GM21528 (cell line): Measurements from ENCODE around the gene CRISPLD2.

Source experiments
- ATAC-seq: cut with Tn5 transposase; IDR thresholded peaks from one replicate; pipeline ENCODE4 v1.9.1; 2021; ENCODE audit warnings: mild to moderate bottlenecking, moderate library complexity; ENCODE audit not compliant: unreplicated experiment, low FRiP score

CRISPLD2 gene

DNA sequence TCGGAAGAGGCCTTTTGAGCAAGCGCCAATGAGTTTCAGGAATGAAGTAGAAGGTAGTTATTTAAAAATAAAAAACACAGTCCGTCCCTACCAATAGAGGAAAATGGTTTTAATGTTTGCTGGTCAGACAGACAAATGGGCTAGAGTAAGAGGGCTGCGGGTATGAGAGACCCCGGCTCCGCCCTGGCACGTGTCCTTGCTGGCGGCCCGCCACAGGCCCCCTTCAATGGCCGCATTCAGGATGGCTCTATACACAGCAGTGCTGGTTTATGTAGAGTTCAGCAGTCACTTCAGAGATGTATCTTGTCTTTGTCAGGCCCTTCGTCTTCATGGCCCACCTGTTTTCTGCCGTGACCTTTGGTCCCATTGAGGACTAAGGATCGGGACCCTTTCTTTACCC is 87.3 kb downstream of the CRISPLD2 start:
- no peak for ATAC-seq

DNA sequence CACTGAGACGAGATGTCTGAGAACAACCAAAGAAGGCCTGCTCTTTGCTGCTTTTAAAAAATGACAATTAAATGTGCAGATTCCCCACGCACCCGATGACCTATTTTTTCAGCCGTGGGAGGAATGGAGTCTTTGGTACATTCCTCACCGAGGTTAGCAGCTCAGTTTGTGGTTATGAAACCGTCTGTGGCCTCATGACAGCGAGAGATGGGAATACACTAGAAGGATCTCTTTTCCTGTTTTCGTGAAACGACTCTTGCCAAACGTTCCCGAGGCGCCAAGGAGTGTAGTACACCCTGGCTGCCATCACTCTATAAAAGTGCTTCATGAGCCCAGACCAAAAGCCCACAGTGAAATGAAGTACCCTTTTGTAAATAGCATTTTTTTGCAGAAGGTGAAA is 87.8 kb downstream of the CRISPLD2 start:
- no peak for ATAC-seq

DNA sequence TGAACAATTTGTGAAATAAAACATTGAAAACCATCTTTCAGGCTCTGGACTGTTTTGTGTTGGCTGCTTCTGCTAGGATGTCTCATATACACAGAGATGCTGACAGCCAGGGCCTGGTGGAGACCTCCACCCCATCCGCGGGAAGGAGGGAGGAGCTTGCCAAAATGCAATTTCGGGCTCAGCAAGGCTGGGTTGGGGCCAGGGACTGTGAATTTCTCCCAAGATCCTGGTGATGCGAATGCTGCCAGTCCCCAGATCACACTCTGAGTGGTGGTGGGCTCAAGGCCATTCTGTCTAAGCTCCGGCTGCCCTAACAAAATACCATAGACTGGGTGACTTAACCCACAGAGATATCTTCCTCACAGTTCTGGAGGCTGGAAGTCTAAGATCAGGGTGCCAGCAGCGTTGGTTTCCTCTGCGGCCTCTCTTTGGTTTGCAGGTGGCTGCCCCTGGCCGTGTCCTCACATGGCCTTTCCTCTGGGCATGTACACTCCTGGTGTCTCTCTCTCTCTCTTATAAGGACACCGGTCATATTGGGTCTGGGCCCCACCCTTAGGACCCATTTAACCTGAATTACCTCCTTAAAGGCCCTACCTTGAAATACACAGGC is 89.8 kb downstream of the CRISPLD2 start:
- no peak for ATAC-seq

DNA sequence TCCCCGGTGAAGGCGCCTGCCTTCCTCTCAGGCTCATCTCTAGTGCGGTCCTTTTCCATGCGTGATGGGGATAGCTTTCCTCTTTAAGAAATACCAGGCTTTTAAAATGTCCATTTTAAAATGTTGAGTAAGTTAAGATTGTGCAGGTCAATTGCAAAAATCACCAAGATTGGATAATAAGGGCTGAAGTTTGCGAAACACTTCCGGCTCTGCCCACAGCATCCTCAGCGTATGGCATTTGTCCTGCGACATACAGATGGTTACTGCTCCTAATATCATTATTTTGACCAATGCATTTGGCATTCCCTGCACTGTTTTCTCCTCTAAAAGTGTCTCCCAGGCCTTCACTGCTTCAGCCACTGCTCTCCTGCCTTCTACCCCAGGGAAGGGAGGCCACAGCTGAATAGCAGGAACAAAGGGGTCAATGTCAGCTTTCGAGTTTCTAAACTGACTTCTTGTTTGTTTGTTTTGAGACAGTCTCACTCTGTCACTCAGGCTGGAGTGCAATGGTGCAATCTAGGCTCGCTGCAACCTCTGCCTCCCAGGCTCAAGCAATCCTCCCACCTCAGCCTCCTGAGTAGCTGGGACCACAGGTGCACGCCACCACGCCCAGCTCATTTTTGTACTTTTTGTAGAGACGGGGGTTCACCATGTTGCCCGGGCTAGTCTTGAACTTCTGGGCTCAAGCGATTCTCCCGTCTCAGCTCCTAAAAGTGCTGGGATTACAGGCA is 91.9 kb downstream of the CRISPLD2 start:
- ATAC-seq: no peak

DNA sequence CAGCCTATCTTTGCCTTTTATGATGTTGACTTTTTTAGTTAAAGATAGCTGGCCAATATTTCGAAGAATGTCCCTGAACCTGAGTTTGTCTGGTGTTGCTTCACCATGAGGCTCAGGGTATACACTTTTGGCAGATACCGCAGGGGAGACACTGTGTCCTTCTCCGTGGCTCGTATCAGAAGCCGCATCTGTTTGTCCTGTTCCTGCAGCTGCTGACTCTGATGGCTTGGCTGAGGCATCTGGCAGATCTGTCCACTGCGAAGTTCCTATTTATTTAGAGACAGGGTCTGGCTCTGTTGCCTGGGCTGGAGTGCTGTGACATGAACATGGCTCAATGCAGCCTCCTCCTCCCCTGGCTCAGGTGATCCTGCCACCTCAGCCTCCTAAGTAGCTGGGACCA is 93.5 kb downstream of the CRISPLD2 start:
- ATAC-seq: no peak

DNA sequence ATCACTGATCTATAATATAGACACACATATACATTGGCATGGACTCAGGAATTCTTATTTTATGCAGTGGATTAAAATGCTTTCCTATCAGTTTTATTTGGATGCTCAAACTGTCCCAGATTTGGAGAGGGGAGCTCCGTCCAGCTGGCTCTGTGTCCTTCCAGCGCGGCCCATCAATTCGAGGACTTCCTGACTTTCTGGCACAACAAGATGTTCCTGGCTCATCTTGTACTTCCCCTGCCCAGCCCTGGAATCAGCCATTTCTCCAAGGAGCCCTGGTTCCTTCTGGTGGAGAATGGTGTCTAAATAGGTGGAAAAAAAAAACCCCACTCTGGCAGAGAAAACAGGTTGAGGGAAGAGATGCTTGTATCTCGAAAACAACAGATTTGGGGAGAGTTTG is 94.5 kb downstream of the CRISPLD2 start:
- no peak for ATAC-seq

DNA sequence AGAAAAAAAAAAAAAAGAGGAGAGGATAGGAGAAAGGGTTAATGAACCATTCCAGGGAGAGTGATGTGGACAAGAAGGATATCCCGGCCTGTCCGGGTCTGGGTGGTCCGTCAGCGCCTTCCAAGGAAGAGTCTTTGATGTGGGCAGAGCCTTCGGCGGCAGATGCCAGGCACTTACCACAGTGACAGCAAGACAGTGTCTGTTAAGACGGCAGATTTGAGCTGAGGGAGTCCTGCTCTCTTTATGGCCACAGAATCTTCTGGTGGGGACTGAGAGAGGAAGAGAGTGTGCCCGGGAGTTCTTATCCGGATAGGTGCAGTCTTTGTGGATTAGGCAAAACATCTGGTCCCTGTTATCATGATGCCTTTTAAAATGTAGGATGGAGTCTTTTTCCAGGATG is 96.4 kb downstream of the CRISPLD2 start:
- ATAC-seq: no peak

DNA sequence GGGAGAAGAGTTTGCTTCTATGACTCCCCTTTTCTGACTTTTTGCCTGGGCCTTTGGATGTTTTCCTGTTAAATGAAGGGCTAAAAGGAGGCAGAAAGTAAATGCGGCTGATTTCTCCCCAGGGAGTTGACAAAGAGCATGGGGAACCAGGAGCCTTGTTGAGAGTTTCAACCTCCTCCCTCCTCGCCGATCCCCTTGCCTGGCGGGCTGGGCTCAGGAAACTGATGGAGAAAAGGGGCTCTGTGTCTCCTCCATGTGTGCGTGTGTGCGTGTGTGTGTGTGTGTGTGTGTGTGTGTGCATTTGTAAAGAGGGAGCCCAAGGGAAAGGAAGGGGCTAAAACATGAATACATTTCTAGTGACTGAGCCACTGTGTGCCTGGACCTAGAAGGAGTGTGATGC is 97.1 kb downstream of the CRISPLD2 start:
- no peak for ATAC-seq

DNA sequence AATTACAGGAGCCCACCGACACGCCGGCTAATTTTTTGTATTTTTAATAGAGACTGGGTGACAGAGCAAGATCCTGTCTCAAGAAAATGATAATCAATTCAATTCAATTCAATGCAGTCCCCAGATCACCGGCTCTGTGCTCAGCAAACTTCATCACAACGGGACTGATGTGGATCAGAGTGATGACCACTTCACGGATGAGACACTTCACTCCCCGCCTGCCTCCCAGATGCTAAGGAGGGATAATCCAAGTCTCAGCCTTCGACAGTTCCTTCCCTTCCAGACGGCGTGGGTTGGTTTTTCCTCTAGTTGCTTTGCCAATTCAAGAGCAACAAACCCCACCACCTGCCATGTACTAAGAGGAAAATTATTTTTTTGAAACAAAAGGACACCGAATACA is 97.7 kb downstream of the CRISPLD2 start:
- no peak for ATAC-seq

DNA sequence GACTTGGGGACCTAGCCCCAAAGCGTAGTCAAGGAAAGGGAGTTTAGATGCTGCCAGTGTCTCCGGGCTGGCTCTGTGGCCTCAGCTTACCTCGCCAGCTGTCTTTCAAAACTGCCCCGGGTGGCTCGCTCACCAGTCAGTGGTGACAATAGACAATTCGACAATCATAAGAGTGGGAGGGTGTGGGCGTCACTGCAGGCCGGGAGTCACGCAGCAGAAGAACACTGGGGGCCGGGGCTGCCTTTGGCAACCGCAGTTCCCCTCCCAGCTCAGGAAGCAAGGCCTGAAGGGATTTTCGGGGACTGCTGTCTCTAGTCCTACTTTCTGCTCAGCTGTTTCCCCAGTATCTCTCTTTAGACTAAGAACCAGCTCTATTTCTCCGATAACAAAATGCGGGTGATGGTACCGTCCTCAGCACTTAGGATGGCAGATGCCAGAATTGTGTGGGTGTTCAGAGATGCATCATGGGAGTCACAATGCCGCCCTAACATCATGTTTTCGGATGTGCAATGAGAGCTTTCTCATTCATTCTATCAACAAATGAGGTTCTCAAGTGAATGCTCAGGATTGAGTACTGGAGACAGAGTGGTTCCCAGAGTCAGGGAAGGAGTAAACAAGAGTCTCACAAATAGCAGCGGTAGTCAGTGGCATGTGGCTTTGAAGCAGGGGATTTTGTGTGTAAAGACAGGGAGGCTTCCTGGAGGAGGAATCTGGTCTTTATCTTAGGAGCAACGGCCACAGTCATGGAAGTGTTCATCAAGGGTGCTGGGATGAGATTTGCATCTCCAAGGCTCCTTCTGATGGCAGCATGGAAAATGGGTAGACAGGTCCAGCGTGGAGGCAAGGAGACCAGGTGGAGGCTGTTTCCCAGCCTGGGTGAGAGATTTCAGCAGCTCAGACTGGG is 98.5 kb downstream of the CRISPLD2 start:
- ATAC-seq: no peak

DNA sequence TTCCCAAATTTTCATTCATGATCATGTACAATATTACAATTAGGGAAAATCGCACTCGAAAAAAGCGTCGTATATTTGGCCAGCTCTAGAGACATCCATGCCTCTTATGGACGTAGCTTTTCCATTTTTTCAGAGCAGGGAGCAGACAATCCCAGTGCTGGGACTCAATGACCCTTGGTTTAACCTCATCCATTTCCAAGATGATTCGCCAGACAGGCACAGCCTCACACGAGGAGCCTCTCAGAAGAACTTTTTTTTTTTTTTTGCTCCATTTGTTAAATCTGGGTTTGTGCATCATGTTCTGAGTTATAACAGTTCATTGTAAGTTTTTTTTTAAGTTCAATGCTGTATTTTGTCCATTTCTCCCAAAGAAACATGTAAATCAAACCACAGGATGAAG is 99.5 kb downstream of the CRISPLD2 start:
- no peak for ATAC-seq

DNA sequence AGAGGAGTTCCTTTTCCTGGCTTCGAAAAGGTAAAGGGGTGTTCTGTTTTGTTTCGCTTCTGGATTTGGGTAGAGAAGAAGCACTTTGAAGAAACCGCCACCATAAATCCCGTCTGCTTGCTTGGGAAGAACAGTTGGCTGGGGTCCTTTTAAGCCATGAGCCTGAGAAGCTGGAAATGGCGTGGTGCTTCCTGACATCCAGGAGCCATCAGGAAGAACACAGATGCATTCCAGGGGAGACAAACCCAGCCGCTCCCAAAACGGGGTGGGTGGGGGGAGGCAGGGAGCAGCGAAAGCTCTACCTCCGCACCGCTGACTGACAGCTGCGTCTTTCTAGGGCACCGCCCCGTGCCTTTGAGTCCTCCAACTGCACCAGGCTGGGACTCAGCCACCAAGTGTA is 99.9 kb downstream of the CRISPLD2 start:
- ATAC-seq: no peak

DNA sequence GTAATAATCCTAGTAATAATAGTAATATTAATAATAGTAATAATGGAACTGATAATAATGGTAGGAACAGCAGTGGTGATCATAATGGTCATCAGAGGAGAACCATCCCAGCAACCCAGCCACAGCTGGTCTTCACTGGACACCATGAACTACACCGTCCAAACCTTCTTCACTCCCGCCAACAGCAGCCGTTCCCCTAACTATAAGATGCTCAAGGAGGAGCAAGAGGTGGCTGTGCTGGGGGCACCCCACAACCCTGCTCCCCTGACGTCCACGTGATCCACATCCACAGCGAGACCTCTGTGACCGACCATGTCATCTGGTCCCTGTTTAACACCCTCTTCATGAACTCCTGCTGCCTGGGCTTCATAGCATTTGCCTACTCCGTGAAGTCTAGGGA is 100.5 kb downstream of the CRISPLD2 start:
- no peak for ATAC-seq

DNA sequence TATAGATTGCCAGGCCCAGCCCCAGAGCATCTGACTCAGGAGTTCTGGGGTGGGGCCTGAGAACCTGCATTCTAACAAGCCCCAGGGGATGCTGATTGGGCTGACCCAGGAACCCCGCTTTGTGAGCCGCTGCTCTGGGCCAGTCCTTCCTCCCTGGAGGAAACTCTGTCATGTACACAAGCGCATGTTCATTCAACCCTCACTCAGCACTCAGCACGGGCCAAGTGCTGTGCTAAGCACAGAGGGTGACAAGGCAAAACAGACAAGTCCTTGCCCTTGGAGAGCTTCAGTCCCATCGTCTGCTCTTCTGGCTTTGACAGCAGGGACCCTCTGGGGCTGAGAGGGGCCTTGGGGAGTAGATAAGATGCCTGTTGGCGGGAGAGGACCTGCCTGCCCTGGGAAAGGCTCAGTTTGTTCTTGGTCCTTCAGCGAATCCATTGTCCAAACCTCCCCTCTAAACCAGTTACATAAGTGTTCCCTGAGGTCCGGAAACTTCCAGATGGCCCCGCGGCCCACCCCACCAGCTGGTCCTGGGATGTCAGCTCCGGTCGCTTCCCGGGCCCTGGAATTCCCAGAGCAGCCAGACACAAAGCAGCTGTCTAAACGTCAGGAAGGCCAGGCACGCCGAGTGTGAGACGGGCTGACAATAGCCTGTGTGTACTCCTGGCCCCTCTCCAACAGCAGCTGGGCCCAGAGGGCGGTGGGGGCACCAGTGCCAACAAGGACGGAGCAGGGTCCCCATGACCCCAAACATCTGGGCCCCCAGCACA is 102.8 kb downstream of the CRISPLD2 start:
- no peak for ATAC-seq

DNA sequence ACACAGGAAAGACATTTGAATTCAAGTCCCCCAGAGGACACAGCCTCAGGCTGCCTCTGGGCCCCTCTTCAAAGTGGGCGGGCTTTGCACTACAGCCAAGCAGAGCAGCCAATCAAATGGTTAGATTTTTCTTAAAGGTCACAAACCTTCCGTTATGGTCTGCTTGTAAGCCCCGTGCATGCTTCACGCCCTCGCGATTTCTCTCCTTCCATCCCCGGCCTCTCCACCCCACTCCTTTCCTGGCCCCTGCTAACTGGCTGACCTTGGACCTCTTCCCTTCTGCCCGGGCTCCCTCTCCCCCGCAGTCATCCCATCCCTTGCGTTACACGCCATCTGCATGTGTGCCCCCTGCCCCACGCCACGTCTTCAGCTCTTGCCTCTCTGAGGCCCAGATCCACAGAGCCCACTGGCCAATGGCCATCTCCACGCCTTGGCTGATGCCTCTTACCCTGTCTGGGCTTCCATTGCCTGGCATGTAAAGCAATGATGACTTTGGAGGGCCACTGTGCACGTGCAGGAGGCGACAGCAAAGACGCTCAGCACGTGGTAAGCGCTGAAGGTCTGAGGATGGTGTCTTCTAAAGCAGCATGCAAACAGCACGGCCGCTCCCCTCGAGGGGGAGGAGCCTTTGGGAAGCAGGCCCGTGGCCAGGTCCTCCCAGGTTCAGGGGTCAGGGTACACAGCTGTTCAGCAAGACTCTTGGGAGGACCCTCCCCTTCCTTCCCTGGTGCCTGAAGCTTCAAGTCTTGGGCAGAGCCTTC is 104.7 kb downstream of the CRISPLD2 start:
- no peak for ATAC-seq

DNA sequence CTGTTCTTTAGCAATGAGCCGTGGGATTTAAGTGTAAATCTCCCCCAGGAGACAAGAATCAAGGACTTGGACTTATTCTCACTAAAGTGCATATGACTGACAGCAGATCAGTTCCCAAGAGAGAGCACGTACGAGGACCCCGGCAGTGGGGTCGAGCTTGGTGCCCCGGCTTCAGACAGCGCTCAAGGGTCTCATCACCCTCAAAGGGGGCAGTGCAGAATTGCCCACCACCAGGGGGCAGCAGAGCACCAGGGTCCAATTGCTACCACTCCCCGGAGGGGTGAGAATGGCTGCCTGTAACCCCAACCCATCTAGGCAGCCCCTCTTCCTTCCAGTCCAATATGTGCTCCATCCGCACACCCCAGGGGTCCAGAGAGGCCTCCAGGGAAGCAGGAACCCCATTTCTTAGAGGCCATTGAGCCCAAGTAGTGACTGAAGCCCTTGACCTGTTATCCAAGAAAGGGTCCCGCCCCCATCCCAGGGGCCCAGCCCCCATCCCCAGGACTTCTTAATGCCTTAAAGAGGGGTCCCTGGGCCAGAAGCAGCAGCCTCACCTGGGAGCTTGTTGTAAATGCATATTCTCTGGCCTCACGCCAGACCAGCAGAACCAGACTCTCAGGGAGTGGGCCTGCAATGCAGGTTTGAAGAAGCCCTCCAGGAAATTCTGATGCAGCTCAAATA is 105.4 kb downstream of the CRISPLD2 start:
- no peak for ATAC-seq

DNA sequence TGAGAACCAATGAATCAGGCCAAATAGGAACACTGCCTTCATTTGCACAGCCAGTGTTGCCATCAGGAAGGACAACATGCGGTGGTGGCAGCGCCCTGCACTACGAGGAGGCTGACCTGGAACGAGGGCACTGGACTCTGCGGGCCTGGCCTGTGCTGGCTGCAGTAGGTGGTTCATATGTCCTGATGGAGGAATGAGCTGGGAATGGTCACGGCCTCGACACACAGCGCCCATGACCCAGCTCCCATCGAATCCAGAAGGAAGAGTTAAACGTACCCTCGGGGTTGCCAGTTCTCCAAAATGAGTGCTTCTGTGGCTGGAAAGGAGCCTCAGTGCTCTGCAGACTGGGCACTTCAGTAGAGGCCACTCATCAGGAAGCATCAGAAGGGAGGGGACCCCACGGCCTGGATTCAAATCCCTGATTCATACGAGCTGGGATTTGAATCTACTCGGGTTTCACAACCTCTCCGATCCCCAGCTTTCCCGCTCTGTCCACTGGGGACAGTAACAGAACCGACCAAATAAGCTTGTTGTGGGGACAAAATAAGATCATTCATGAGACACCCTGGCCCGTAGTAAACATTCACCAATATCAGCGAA is 106.1 kb downstream of the CRISPLD2 start:
- ATAC-seq: no peak

DNA sequence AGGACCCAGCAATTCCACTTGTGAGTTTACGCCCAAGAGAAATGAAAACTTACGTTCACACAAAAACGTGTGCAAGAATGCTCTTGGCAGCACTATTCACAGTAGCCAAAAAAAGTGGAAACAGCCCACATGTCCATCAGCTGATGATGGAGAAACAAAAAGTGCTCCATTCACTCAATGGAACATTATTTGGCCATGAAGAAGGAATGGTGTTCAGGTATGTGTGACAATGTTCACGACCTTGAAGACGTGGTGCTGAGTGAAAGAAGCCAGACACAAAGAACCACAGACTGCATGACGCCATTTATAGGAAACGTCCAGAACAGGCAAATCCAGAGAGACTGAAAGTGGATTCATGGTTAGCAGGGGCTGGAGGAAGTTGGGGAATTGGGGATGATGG is 106.7 kb downstream of the CRISPLD2 start:
- no peak for ATAC-seq
